ENCODE results near the gene DMRT1. TPM values are rescaled to one million over a fixed set of nuclear protein-coding genes. Genes with fewer than 3 reads are reported as not detected.

The DMRT1 gene
- total RNA-seq, 1 donor from 2014 or later: not detected

GRCh38 chr9:843427-843785 lies 1.9 kb downstream of the DMRT1 start:
- DNase-seq (ENCODE audit: extremely low spot score, unreplicated experiment): no peak
- peaks cover 54% of the 10 kb centered on the region for H3K27me3 Mint-ChIP-seq (ENCODE audit: unreplicated experiment)
- H3K9me3 Mint-ChIP-seq (ENCODE audit: unreplicated experiment): no peaks in the 10 kb centered on the region
- TF ChIP-seq CTCF (IDR thresholded peaks at IDR 0.05): no peak
- no peak overlapping the region for H3K4me3 Mint-ChIP-seq (ENCODE audit: unreplicated experiment)
- no peaks in the 10 kb centered on the region for H3K36me3 Mint-ChIP-seq (ENCODE audit: unreplicated experiment)
- H3K27ac Mint-ChIP-seq (ENCODE audit: unreplicated experiment): no peak overlapping the region
- peaks cover 7% of the 10 kb centered on the region for H3K4me1 Mint-ChIP-seq (ENCODE audit: unreplicated experiment)

DNA sequence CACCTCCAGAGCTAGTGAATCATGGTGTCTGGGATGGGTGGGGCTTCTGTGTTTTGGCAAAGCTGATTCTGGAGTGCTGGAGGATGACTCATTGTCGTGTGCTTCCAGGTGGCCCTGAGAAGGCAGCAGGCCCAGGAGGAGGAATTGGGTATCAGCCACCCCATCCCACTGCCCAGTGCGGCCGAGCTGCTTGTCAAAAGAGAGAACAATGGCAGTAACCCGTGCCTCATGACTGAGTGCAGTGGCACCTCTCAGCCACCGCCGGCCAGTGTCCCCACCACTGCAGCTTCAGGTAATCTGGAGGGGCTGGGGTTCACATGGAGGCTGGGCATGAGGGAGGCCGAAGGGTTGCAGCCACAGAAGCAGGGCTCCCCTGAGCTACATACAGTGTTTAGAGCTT lies 5.4 kb downstream of the DMRT1 start:
- no peak overlapping the region for H3K27ac Mint-ChIP-seq (ENCODE audit: unreplicated experiment)
- no peak overlapping the region for H3K4me3 Mint-ChIP-seq (ENCODE audit: unreplicated experiment)
- no peak for DNase-seq (ENCODE audit: extremely low spot score, unreplicated experiment)
- H3K4me1 Mint-ChIP-seq (ENCODE audit: unreplicated experiment): peaks cover 5% of the 10 kb centered on the region
- peaks cover 38% of the 10 kb centered on the region for H3K27me3 Mint-ChIP-seq (ENCODE audit: unreplicated experiment)
- H3K9me3 Mint-ChIP-seq (ENCODE audit: unreplicated experiment): no peaks in the 10 kb centered on the region
- no peak for TF ChIP-seq CTCF (IDR thresholded peaks at IDR 0.05)
- H3K36me3 Mint-ChIP-seq (ENCODE audit: unreplicated experiment): no peaks in the 10 kb centered on the region

- Mint-ChIP-seq H3K27ac (ENCODE audit: unreplicated experiment) (no peak overlapping the region), H3K4me1 (ENCODE audit: unreplicated experiment) (peaks cover 5% of the 10 kb centered on the region), H3K36me3 (ENCODE audit: unreplicated experiment) (no peaks in the 10 kb centered on the region), H3K9me3 (ENCODE audit: unreplicated experiment) (no peaks in the 10 kb centered on the region), H3K4me3 (ENCODE audit: unreplicated experiment) (no peak overlapping the region), H3K27me3 (ENCODE audit: unreplicated experiment) (peaks cover 38% of the 10 kb centered on the region)
- TF ChIP-seq CTCF (IDR thresholded peaks at IDR 0.05): no peak
- DNase-seq (ENCODE audit: extremely low spot score, unreplicated experiment): no peak
Observed at GRCh38 chr9:847505-847904, 6.0 kb downstream of the DMRT1 start.

DNA sequence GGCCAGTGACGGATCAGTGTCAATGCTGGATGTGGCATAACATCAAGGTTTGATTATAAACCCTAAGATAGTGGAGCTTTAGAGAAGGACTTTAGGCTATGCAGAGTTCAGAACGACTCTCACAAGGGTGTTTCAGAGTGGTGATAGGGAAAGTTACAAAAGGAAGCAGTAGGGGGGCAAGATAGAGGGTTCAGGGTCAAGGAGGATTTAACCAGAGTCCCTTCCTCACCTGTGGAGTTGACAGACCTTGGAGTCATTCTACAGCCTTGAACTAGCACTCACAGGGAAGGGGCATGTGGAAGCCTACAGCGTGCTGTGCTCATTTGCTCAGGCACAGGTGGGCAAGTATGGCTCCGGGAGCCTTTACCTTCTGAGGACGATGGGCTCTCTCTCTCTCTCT lies 7.9 kb downstream of the DMRT1 start:
- H3K36me3 Mint-ChIP-seq (ENCODE audit: unreplicated experiment): no peaks in the 10 kb centered on the region
- H3K27ac Mint-ChIP-seq (ENCODE audit: unreplicated experiment): no peak overlapping the region
- no peaks in the 10 kb centered on the region for H3K9me3 Mint-ChIP-seq (ENCODE audit: unreplicated experiment)
- no peaks in the 10 kb centered on the region for H3K4me1 Mint-ChIP-seq (ENCODE audit: unreplicated experiment)
- H3K27me3 Mint-ChIP-seq (ENCODE audit: unreplicated experiment): peaks cover 20% of the 10 kb centered on the region
- no peak for DNase-seq (ENCODE audit: extremely low spot score, unreplicated experiment)
- no peak overlapping the region for H3K4me3 Mint-ChIP-seq (ENCODE audit: unreplicated experiment)
- TF ChIP-seq CTCF (IDR thresholded peaks at IDR 0.05): no peak

DNA sequence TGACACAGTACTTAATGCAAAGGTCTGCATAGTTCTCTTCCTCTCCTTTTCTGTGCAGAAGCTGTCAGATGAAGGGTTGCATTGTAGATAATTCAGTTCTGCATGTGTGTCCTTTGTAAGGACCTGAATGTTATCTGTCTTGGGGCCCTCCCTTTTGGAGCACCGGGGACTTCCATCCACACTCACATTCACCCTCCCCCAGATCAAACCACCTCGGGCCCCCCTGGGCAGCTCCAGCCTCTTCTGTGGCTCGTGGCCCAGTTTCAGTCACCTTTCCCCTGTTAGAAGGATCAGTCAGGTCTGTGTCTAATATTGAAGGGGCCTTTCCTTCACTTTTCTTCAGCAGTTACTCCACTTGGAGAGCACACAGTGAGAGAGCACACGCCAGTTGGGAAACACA lies 11.0 kb downstream of the DMRT1 start:
- Mint-ChIP-seq H3K36me3 (ENCODE audit: unreplicated experiment) (no peaks in the 10 kb centered on the region), H3K27me3 (ENCODE audit: unreplicated experiment) (peaks cover 3% of the 10 kb centered on the region), H3K4me3 (ENCODE audit: unreplicated experiment) (no peak overlapping the region), H3K27ac (ENCODE audit: unreplicated experiment) (no peak overlapping the region), H3K4me1 (ENCODE audit: unreplicated experiment) (no peaks in the 10 kb centered on the region), H3K9me3 (ENCODE audit: unreplicated experiment) (no peaks in the 10 kb centered on the region)
- no peak for TF ChIP-seq CTCF (IDR thresholded peaks at IDR 0.05)
- DNase-seq (ENCODE audit: extremely low spot score, unreplicated experiment): no peak

All from osteocyte (in vitro differentiated cells).